HG03175 (cell line): ENCODE data around the gene TAB2.
"Not testable (repeated sequence)": the region's sequence is repeated elsewhere in the genome, so short reads cannot be mapped to it uniquely, and the experiment has no call there.

ENCODE experiments used
- ATAC-seq: cut with Tn5 transposase; IDR thresholded peaks from one replicate; pipeline ENCODE4 v1.9.1; 2021; ENCODE audit warnings: mild to moderate bottlenecking, moderate library complexity; ENCODE audit not compliant: unreplicated experiment

The TAB2 gene

DNA sequence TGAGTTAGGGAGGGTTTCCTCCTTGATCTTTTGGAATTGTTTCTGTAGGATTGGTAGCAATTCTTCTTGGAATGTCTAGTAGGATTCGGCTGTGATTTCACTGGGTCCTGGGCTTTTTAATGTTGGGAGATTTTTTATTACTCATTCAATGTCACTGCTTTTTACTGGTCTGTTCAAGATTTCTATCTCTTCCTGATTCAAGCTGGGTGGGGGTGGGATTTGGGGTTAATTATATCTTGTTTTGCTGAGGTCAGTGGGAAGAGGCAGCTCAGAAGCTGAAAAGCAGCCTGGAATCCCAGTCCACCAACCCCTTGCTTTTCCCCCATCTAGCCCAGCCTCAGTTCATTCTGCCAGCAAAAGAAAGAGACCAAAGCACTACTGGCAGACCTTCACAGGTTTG, 122.1 kb downstream of the TAB2 start:
- ATAC-seq, result no peak

DNA sequence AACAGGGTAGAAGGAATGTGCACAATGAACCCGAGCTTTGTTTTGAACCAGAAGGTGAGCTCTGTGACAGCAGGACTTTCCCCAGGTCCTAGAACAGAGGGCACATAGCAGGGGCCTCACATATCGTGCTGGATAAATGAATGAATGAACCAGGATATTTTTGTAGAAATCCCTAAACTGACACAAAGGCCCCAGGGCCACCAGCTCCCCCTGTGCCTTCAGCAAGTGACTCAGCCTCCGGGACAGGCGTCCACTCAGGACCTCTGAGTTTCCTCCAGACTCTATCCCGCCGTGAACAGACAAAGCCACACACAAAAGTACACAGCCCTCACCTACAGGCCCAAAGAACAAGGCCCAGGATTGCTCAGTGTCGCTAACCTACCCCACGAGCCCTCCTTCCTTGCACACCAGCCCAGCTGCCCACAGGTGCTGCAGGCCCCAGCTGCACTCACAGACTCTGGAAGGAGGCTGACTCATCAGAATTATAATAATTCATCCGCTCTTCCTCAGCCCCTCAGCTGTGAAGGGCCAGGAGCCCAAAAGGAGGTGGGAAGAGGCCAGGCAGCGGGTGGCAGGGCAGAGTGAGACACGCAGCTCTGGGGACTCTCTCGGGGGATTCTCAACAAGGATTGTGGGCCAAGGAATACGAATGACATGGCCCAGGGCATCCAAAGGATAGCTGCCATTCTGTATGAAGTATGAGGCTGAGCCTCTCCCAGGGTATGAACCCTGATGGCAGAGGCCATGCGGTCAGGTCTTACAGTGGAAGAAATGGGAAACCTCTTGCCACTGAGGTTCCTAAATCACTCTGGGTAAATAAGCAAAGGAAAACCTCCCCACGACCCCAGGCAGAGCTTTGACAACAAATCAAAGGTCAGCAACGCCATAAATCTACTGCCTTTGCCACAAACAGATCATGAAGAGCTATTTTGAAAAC, 123.5 kb downstream of the TAB2 start:
- ATAC-seq, result no peak

DNA sequence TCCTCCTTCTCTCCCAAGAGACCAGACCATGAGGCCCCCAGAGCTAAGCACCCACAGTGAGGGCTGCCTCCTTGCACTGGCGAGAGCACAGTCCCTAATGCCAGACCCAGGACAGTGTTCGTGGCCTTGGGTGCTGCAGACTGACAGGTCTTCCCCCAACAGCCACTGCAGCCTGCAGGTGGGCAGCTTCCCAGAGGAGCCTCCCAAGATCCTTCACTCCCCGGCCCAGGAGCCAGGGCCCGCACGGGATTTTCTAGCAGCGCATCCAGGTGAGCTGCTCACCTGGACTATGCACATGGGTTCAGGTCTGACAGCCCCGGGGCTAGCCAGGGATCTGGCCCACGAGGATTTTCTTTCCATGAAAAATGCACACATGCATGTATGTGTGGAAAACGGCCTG, 124.2 kb downstream of the TAB2 start:
- no peak for ATAC-seq

DNA sequence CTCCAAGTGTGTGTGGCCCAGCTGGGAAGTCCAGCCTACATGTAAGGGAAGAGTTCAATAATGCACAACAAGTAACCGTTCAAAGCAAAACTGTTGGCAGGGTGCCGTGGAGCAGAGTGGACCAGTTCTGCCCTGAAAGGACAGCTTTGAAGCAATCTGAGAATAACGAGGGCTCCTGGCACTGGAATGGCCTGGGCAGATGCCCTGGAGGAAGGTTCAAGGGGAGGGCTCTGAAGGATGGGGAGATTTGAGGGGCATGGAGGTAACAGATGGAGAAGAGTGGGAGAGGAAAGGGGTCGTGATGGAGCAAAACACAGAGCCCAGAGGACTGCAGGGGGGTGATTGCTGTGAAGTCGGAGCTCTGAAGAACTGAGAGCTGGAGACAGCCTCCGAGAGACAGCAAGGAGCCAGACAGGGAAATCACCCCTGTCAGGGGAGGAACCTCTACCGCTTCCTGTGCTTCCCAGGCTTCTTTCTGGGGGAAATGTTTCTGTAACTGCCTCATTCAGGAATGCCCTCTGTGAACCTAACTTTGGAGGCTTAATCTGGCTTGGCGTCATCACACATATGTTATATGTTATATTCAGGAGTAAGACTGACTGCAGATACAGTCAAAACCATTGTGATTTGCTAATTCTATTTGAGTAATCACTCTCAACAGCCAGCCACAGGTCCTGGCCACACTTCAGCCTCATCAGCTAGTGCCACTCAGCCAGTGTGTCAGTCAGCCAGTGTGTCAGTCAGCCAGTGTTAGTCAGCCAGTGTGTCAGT, 126.1 kb downstream of the TAB2 start:
- ATAC-seq, result no peak

DNA sequence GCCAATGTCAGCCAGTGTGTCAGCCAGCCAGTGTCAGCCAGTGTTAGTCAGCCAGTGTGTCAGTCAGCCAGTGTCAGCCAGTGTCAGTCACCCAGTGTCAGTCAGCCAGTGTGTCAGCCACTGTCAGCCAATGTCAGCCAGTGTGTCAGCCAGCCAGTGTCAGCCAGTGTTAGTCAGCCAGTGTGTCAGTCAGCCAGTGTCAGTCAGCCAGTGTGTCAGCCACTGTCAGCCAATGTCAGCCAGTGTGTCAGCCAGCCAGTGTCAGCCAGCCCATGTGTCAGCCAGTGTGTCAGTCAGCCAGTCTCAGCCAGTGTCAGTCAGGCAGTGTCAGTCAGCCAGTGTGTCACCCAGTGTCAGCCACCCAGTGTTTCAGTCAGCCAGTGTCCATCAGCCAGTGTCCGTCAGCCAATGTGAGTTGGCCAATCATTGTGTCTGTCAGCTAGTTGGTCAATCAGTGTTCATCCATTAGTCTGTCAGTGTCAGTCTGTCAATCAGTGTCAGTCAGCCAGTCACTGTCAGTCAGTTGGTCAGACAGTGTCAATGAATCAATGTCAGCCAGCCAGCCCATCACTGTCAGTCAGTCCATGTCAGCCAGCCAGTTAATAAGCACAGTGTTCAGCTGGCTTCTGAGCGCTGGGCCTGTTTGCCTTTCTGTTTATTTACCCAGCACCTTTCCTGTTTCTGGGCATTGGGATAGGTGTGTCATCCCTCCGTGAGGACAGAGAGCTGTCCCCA, 127.0 kb downstream of the TAB2 start:
- not testable (repeated sequence) for ATAC-seq

DNA sequence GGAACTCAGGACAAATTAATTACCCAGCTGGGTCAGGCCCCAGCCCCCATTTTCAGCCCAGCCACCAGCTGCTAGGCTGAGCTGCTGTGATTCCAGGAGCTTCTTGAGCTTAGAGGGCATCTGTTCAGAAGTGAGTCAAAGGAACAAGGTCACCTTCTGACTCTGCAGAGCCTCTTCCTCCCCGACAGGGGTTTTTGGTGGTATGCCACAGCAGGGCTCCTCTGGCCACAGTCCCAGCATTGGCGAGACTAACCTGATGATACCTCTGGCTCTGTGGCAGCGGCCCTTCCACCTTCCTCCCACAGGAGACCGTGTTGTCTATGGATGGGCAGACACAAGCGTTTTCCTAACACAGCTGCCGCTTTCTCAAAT, 127.6 kb downstream of the TAB2 start:
- ATAC-seq, result no peak

DNA sequence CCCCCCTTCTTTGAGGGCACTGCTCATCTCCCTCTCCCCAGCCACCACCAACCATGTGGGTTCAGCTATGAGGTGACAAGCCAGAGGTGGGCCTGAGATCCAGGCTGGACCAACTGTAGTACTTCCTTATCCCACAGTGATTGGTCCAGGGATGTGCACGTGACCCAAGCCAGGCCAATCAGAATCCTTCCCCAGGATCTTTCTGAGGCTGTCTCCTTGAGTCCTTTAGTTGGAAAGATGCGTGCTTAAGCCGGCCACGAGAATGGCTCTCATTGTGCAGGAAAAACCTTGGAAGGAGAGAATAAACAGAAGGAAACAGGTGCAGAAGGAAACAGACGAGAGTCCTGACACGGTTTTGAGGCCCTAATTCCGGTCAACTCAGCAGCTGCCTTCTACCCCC, 128.1 kb downstream of the TAB2 start:
- ATAC-seq, result no peak

DNA sequence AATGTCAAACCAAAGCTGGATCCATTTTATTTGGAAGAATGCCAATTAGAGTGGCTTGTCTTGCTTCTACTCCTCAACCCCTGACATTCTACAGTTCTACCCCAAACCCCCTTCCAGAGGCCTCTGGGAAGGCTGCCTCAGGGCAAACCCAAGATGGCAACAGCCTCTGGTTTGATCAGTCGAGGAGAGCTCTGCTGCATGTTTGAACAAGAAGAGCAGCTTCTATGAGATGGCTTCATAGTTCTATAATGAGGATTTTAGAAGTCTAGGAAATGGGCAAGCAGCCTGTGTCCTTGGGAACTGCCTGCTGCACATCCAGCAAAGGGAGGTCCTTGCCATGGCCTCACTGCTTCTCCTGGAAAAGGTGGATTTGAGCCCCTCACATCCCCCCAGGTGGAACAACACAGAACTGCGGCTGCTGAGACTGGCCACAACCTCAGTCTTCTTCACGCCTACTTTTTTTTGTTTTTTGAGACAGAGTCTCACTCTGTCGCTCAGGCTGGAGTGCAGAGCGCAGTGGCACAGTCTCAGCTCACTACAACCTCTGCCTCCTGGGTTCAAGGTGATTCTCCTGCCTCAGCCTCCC, 129.4 kb downstream of the TAB2 start:
- ATAC-seq, result no peak

DNA sequence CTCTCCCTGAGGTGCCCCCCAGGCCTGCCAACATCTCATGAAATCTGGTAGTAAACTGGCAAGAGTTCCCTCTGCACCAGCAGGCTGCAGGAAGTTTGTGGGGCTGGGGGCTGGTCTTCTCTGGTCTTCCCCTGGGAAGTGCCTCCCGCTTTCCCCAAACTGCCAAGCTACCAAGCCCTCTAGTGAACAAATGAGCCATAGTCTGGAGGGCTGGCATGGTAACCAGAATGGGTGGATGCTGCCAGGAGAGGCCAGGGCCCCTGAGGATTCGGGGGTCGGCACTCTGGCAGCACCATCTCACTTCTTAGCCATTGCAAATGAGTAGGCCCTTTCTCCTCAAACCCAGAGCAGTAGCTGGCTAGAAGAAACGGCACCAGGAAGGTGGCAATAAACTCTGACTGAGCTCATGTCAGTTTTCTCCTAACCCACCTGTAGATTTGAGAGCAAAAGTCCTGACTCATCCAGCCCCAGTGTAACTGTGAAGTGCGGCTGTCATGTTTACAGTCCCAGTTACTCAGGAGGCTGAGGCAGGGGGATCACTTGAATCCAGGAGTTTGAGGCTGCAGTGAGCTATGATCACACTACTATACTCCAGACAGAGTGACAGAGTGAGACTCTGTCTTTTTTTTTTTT, 131.4 kb downstream of the TAB2 start:
- ATAC-seq, result no peak

DNA sequence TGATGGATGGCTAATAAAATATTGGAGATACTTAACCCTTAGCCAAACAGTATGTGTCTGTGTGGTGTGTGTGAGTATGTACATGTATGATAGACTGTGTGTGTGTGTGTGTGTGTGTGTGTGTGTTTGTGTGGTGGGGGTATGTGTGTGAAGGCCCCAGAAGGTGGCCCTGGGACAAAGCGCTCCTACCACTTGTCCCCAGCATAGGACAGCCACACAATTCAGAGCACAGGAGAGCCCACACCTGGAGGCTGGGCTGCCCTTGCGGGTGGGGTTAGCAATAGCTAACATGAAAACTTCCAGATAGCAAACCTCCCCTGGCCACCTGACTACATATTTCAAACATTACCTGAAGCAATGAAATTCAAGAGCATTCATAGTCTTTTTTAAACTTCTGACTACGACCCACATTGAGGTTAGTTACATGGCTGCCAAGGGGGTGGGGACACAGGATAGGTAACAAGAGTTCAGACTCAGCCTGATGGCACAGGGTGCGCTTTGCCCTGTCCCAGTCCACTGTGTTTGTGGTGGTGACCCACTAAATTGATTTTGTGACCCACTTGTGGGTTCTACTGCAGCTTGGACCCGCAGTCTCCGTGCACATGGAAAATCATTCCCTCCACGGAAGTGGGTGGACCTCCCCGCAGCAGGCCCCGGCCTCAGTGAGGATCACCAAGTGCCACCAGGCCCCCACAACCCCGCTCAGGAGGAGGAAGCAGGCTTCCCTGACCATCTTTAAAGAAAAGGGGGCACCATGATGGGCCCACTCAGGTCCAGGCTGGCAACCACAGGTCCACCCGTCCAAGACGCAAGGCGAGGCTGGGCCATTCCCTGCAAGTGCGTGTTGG, 132.5 kb downstream of the TAB2 start:
- no peak for ATAC-seq

DNA sequence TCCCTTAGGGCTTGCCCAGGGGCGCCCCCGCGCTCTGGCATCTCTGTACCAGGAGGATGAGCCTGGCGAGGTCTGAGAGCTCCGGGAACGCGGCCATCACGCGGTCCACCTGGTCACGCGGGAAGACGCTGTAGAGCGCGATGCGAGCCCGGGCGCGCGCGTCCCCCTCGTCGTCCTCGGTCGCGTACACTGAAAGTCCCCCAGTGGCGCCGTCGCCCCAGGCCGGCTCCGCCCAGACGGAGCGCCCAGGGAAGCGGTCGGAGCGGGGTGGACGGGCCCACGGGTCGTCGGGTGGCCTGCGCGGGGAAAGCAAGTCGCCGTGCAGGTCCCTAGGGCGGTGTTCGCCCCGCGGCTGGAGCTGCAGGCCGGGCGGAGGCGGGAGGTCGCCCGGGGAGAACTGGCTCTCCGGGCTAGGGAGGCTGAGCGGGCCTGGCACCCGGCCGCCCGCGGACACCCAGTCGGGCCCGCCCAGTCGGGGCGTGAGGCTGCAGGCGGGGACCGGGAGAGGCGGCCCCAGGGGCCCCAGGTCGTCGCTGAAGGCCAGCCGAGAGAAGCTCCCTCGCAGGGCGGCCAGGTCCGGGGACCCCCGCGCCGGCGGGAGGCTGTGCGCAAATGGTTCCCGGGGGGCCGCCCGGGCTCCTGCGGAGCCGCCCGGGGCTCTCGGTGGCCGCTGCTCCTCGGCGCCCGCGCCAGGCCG, 133.3 kb downstream of the TAB2 start:
- no peak for ATAC-seq

DNA sequence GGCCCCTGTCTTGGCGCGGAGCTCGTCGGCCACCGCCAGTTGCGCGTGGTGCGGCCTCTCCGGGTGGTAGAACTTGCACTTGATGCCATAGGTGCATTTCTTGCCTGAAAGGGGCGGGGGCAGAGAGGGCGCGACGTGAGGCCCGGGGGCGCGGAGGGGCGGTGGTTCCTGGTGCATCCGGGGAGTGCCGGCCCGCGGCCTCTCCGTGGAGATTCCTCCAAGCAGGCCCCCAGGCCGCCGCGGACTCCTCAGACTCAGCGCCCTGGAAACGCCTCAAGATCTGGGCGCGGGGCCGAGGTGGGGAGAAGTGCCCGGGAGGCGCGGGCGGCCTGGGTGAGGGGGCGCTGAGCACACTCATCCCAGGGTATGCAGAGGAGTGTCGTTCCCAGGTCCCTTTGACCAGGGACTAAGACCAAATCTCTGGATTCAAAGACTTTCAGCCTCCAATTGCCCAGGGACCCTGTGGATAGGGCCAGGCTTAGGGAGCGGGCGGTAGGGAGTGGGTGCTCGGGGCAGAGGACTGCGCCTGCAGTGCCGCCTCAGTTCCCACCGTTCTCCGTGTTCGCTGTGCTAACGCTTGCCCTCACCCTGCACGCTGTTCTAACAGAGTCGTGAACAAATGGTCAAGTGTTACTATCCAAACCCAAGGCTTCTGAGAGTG, 134.0 kb downstream of the TAB2 start:
- no peak for ATAC-seq

DNA sequence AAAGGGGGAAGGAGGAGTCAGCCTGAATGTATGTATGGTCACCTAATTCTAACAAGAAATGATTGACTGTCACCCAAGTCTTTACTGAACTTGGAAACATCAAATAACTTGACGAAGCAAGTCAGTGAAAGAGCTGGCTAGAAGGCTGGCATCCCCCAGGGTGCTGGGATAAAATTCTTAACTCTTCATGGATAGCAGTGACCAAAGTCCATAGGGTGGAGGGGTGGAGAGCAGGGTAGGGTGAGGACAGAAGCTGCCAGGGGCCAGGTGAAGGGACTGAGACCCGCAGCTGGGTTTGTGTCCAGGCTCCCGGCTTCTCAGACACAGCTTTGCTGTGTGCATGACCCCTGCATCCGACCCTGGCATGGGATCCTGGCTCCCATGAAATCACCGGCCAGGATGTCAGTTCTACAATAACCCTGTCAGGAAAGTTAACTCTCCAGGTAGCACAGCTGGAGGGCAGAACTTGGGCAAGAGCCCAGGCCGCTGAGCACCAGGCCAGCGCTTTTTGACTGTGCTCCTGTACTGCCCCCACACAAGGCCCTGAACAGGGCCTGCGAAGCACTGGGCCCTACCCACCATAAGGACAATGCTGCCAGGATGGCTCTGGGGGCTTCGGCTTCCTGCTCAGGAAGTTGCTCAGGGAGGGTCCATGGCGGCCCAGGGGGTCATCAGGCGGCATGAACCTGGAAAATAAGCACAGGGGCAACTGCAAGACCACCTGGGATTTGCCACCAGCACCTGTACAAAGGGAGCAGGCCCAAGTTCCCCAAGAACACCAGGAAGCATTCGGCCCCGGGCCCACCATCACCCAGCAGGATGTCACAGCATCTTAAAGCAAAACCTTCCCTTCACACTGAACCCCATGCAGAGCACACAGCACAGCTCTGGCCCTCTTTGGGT, 134.8 kb downstream of the TAB2 start:
- ATAC-seq, result no peak

DNA sequence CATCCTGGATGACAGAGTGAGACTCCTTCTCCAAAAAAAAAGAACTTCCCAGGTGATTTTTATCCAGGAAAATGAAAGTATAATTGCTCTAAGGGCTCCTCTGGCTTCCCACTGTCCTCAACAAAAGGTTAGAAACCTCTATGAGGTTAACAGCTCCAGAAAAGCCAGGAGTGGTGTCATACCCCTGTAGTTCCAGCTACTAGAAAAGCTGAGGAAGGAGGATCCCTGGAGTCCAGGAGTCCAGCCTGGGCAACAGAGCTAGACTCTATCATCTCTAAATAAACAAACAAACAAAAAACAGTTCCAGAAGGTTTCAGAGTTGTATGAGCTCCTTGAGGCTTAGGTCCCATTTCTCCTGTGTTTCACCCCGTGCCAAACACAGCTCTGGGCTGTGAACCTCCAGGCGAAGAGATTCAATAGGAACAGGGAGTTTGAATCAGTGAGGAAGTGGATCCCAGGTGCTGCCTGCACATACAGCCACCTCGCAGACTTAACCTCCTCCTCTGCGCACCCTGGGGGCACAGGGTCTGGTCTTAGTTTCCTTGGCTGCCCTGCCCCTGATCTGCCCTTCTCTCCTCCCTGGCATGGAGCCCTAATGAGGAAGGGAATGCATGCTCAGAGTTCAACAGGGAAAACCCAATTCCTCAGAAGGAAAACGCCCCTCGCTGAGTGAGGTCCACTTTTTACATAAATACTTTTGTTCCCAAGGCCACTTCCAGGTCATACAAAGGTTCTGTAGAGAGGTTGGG, 136.3 kb downstream of the TAB2 start:
- ATAC-seq, result no peak

DNA sequence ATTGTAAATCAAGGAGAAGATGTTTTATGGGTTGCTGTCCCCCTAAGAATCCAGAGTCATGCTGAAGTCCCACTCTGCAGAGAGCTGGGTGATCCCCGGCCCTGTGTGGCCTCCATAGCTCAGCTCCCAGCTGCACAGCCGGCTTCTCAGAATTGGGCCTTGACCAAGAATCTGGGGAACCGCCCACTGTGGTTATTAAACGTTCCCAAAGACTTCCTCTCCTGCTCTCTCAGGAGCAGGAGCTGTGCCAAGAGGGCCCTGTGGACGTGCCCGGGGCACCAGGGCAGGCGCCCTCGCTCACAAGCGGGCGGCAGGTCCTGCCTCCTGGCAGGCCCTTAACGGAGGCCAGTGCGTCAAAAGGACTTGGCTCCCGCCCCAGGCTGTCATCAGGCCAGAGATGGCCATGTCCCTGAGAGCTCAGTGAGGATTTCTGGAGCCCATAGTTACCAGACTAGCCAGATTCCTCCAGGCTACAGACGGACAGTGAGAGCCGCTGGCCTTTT, 136.9 kb downstream of the TAB2 start:
- no peak for ATAC-seq

DNA sequence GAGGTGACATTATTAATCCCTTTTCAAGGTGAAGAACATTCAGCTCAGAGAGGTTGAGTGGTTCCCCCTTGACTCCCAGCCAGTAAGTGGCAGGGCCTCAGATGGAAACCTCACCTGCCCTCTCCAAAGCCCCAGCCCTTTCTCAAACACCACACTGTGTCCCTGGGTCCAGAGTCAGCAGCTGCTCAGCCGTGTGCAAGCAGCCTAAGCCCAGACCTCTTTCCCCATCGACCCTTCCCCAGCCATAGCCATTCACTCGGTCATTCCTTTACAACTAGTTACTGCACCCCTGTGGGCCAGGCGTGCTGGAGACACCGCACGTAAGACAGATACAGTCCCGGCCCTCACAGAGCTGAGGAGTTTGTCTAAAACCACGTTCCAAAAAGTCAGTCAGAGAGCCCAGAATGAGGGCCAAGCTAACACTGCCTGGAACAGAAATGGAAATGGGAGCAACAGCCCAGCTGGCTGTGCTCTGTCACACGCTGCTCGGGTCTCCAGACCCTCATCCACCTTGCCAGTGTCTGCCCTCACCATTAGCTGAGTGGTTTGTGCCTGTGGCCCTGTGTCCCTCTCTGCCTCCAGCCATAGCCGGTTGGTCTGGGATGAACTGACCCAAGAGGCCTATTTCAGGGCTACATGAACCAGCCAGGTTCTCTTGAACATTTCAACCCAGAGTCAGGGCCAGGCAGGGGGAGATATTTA, 137.7 kb downstream of the TAB2 start:
- ATAC-seq, result no peak
